ENCODE results near the gene NDUFB2. TPM values are rescaled to one million over a fixed set of nuclear protein-coding genes. Genes with fewer than 3 reads are reported as not detected.
"Not testable (repeated sequence)": the region's sequence is repeated elsewhere in the genome, so short reads cannot be mapped to it uniquely, and the experiment has no call there.

Gene NDUFB2
- total RNA-seq, 1 donor from 2014 or later: 174 TPM

DNA sequence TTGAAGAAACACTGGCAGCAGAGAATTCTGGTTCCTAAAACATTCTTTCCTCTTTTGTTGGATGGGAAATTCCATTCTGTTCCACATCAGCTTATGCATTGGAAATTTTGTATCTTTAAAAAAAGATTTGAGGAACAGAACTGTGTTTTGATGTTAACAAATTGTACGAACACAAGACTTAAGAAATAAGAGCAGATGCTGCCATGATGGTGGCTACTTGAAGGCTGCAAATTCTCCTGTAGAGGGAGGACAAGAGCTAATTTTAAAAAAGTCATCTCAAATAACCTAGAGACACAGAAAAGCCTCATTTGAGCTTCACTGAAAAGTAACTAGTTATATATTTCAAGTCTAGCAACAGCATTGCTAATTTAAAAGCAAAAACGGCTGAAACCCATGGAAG is 29.8 kb downstream of the NDUFB2 start:
- Mint-ChIP-seq H3K4me3 (ENCODE audit: low read depth) (no peak overlapping the region), H3K9me3 (ENCODE audit: low read depth) (no peaks in the 10 kb centered on the region), H3K36me3 (ENCODE audit: insufficient read depth) (peaks cover 11% of the 10 kb centered on the region), H3K27ac (peak overlapping the region; percentile 41), H3K4me1 (ENCODE audit: low read depth) (no peaks in the 10 kb centered on the region), H3K27me3 (no peaks in the 10 kb centered on the region)
- no peak for DNase-seq (ENCODE audit: low spot score, unreplicated experiment)
- TF ChIP-seq, protein P1, sequence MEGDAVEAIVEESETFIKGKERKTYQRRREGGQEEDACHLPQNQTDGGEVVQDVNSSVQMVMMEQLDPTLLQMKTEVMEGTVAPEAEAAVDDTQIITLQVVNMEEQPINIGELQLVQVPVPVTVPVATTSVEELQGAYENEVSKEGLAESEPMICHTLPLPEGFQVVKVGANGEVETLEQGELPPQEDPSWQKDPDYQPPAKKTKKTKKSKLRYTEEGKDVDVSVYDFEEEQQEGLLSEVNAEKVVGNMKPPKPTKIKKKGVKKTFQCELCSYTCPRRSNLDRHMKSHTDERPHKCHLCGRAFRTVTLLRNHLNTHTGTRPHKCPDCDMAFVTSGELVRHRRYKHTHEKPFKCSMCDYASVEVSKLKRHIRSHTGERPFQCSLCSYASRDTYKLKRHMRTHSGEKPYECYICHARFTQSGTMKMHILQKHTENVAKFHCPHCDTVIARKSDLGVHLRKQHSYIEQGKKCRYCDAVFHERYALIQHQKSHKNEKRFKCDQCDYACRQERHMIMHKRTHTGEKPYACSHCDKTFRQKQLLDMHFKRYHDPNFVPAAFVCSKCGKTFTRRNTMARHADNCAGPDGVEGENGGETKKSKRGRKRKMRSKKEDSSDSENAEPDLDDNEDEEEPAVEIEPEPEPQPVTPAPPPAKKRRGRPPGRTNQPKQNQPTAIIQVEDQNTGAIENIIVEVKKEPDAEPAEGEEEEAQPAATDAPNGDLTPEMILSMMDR (IDR thresholded peaks at IDR 0.05; ENCODE audit: unreplicated experiment): peak; percentile 39

DNA sequence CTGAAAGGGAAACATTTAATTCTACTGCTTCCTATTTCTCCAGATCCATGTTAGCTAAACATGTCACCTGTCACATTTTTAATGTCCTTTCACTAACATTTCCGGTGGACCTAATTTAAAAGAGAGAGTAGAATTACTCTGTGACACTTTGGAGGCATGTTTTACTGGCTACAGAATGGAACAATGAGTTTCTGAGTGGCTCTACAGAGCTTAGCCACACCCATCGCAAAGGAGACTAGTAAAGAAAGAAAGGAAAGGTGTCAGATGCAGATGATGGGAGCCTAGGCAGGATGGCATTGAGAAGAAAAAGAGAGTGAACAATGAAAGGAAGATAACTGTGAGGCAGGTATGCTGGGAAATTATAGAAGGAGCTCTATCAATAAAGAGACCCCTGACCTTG is 35.9 kb downstream of the NDUFB2 start:
- Mint-ChIP-seq H3K4me3 (ENCODE audit: low read depth) (no peak overlapping the region), H3K27me3 (no peaks in the 10 kb centered on the region), H3K27ac (no peak overlapping the region), H3K4me1 (ENCODE audit: low read depth) (peaks cover 1% of the 10 kb centered on the region), H3K9me3 (ENCODE audit: low read depth) (peaks cover 3% of the 10 kb centered on the region), H3K36me3 (ENCODE audit: insufficient read depth) (peaks cover 21% of the 10 kb centered on the region)
- TF ChIP-seq, protein P1 (IDR thresholded peaks at IDR 0.05; ENCODE audit: unreplicated experiment): no peak
- no peak for DNase-seq (ENCODE audit: low spot score, unreplicated experiment)

DNA sequence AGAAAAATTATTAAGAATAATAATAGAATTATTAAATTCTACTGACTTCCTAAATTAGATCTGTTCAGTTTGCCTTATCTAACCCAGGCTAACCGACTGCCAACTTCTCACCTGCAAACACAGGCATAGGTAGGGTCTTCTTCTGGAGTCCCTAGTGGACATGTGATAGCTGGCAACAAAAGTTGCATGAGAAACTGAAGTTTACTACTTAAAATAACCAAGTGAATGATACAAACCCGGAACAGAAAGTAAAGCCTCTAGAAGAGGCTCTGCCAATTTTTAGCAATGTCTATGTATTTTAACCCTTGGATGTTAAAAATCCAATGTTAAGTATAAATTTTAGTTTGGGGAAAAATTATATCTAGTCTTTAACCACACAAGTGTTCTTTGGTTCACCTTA is 37.6 kb downstream of the NDUFB2 start:
- Mint-ChIP-seq H3K4me3 (ENCODE audit: low read depth) (no peak overlapping the region), H3K27ac (no peak overlapping the region), H3K9me3 (ENCODE audit: low read depth) (peaks cover 3% of the 10 kb centered on the region), H3K4me1 (ENCODE audit: low read depth) (peaks cover 1% of the 10 kb centered on the region), H3K27me3 (no peaks in the 10 kb centered on the region), H3K36me3 (ENCODE audit: insufficient read depth) (peaks cover 25% of the 10 kb centered on the region)
- TF ChIP-seq, protein P1 (IDR thresholded peaks at IDR 0.05; ENCODE audit: unreplicated experiment): no peak
- DNase-seq (ENCODE audit: low spot score, unreplicated experiment): no peak

DNA sequence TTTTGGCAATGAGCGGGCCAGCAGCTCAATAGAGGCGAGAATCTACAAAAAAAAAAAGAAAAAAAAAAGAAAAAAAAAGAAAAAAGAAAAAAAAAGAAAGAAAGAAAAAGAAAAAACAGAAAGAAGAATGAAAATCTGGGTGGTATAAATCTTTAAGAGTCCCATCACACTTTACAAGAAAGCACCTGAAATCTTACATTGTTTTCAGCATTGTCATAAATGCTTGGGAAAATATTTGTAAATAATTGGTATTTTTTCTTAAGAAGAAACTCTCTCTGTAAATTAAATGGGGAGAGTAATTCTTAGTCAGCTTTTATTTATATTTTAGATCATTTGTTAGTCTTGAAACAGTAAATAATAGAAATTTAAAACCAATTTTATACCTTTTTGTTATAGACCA is 38.2 kb downstream of the NDUFB2 start:
- no peak overlapping the region for H3K27ac Mint-ChIP-seq
- H3K4me3 Mint-ChIP-seq (ENCODE audit: low read depth): no peak overlapping the region
- DNase-seq (ENCODE audit: low spot score, unreplicated experiment): no peak
- TF ChIP-seq, protein P1 (IDR thresholded peaks at IDR 0.05; ENCODE audit: unreplicated experiment): no peak
- peaks cover 1% of the 10 kb centered on the region for H3K4me1 Mint-ChIP-seq (ENCODE audit: low read depth)
- peaks cover 28% of the 10 kb centered on the region for H3K36me3 Mint-ChIP-seq (ENCODE audit: insufficient read depth)
- H3K9me3 Mint-ChIP-seq (ENCODE audit: low read depth): peaks cover 3% of the 10 kb centered on the region
- H3K27me3 Mint-ChIP-seq: no peaks in the 10 kb centered on the region

DNA sequence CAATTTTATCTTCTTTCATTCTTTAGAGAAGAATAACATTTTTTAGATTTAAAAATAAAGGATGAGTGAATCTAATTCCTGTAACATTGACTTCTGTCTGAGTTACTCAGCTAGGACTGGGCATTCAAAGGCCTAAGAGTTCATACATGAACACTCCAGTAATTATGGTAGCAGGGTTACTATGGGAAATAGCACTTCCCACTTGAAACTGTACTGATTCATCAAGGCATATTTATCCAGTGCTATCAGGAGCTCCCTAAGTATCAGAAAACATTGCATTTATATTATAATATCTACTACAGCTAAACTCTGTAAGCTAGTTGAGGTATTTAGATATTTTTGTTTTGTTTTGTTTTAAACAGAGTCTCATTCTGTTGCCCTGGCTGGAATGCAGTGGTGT is 41.8 kb downstream of the NDUFB2 start:
- Mint-ChIP-seq H3K4me3 (ENCODE audit: low read depth) (no peak overlapping the region), H3K27ac (no peak overlapping the region), H3K4me1 (ENCODE audit: low read depth) (peaks cover 2% of the 10 kb centered on the region), H3K27me3 (no peaks in the 10 kb centered on the region), H3K9me3 (ENCODE audit: low read depth) (no peaks in the 10 kb centered on the region), H3K36me3 (ENCODE audit: insufficient read depth) (peaks cover 20% of the 10 kb centered on the region)
- no peak for DNase-seq (ENCODE audit: low spot score, unreplicated experiment)
- TF ChIP-seq, protein P1 (IDR thresholded peaks at IDR 0.05; ENCODE audit: unreplicated experiment): no peak

DNA sequence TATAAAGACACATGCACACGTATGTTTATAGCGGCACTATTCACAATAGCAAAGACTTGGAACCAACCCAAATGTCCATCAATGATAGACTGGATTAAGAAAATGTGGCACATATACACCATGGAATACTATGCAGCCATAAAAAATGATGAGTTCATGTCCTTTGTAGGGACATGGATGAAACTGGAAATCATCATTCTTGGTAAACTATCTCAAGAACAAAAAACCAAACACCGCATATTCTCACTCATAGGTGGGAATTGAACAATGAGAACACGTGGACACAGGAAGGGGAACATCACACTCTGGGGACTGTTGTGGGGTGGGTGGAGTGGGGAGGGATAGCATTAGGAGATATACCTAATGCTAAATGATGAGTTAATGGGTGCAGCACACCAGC is 46.7 kb downstream of the NDUFB2 start:
- H3K27ac Mint-ChIP-seq: not testable (repeated sequence)
- peaks cover 21% of the 10 kb centered on the region for H3K36me3 Mint-ChIP-seq (ENCODE audit: insufficient read depth)

More for the DNA sequence above, 46.7 kb downstream of the NDUFB2 start:
- not testable (repeated sequence) for H3K4me3 Mint-ChIP-seq (ENCODE audit: low read depth); H3K4me1 Mint-ChIP-seq (ENCODE audit: low read depth); H3K9me3 Mint-ChIP-seq (ENCODE audit: low read depth); DNase-seq (ENCODE audit: low spot score, unreplicated experiment); H3K27me3 Mint-ChIP-seq
